K562 (cell line): ENCODE data around the gene BCL2L1. TPM values are rescaled to one million over a fixed set of nuclear protein-coding genes. Genes with fewer than 3 reads are reported as not detected.

ENCODE experiments used
- MGA ChIP-seq: fragments of 450-650 bp; IDR thresholded peaks from 2 replicates; pipeline ENCODE4 v1.6.1; 2016; ENCODE audit warnings: mild to moderate bottlenecking, moderate library complexity
- NCOA4 ChIP-seq: fragments of 450-650 bp; IDR thresholded peaks from 2 replicates; pipeline ENCODE4 v1.6.1; 2018; ENCODE audit warnings: mild to moderate bottlenecking; ENCODE audit not compliant: partially characterized antibody
- PHF21A ChIP-seq: fragments of 450-650 bp; IDR thresholded peaks from 2 replicates; pipeline ENCODE4 v1.6.1; 2017; ENCODE audit warnings: low read depth, borderline replicate concordance
- RFX7 ChIP-seq: fragments of 250-450 bp; sonication (Bioruptor Pico); IDR thresholded peaks from 2 replicates; pipeline ENCODE4 v1.5.1; 2021; ENCODE audit warnings: mild to moderate bottlenecking
- SRSF3 ChIP-seq: fragments of 200-400 bp; formaldehyde crosslinking; IDR thresholded peaks from 2 replicates; pipeline ENCODE4 v1.6.1; 2016; ENCODE audit warnings: mild to moderate bottlenecking, low read length, moderate library complexity; ENCODE audit not compliant: insufficient read depth
- TCF15 ChIP-seq: fragments of 250-450 bp; sonication (Bioruptor Pico); IDR thresholded peaks from 2 replicates; pipeline ENCODE4 v1.8.0; 2022; ENCODE audit warnings: moderate library complexity, mild to moderate bottlenecking, inconsistent platforms
- ZNF23 ChIP-seq: fragments of 250-450 bp; sonication (Bioruptor Pico); IDR thresholded peaks from 2 replicates; pipeline ENCODE4 v1.4.0; 2020; ENCODE audit warnings: mild to moderate bottlenecking
- ZNF431 ChIP-seq: sonication (generic); formaldehyde crosslinking; IDR thresholded peaks from 2 replicates; pipeline ENCODE4 v1.8.0; 2022; ENCODE audit warnings: mild to moderate bottlenecking, missing genetic modification reagents
- polyA plus RNA-seq, 8 experiments: library from polyadenylated mRNA; depleted of rRNA in 4 of 8; stranded (reverse) in 5 of 8; unstranded in 3 of 8; fragments of >200 nt; fragmentation: Nextera tagmentation in 2 of 8; fragmentation: Illumina TruSeq in 1 of 8; extraction: Ambion mirVana in 2 of 8; extraction: Trizol in 1 of 8; gene quantifications; 2 replicates each; pipeline versions ENCODE4 v1.2.1 to v1.2.3, GENCODE V29; 2011 to 2014; ENCODE audit warnings: inconsistent platforms in 1 of 8, missing spikeins in 1 of 8
- total RNA-seq, 7 experiments: library from RNA; depleted of rRNA in 6 of 7; stranded (reverse); fragments of >200 nt in 6 of 7; fragmentation: Illumina TruSeq in 2 of 7; extraction: Trizol in 2 of 7; gene quantifications; 2 replicates each; pipeline versions ENCODE4 v1.2.1 to v1.2.3, GENCODE V29; 2011 to 2021; ENCODE audit warnings: low replicate concordance in 1 of 7
- TF ChIP-seq, protein P1 (sequence below): fragments of 450-650 bp; IDR thresholded peaks from 2 replicates; pipeline ENCODE4 v1.6.1; 2016; ENCODE audit warnings: low read depth, mild to moderate bottlenecking, moderate library complexity
- TF ChIP-seq, protein P2 (sequence below), 2 experiments: fragments of 150-350 bp in 1 of 2; IDR thresholded peaks; 2 replicates each; pipeline ENCODE4 v1.6.1; 2012 to 2016; ENCODE audit warnings: low read depth in 2 of 2, low read length in 2 of 2, mild to moderate bottlenecking in 1 of 2, moderate library complexity in 1 of 2

BCL2L1 gene
- total and polyA plus RNA-seq, 9 of the 15 experiments (the other 6 are each of a cell fraction or from before 2014, with no cell fraction given), result 3.3 to 182 (median 120) TPM

GRCh38 chr20:31706607-31707257 is 15.9 kb downstream of the BCL2L1 start (continued):
- TF ChIP-seq MGA (peak; percentile 58; the same call in 1 of the 2 replicates), NCOA4 (no peak), TCF15 (CRISPR knock-in tag) (0 out of 2 replicates have a peak, but pooled peaks have one; percentile 70), ZNF431 (CRISPR knock-in tag) (no peak), ZNF23 (CRISPR knock-in tag) (no peak), SRSF3 (no peak), PHF21A (no peak), RFX7 (CRISPR knock-in tag) (0 out of 2 replicates have a peak, but pooled peaks have one; percentile 45)
- TF ChIP-seq, protein P1, sequence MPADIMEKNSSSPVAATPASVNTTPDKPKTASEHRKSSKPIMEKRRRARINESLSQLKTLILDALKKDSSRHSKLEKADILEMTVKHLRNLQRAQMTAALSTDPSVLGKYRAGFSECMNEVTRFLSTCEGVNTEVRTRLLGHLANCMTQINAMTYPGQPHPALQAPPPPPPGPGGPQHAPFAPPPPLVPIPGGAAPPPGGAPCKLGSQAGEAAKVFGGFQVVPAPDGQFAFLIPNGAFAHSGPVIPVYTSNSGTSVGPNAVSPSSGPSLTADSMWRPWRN, result peak; percentile 52; the same call in 1 of the 2 replicates
- TF ChIP-seq, protein P2, sequence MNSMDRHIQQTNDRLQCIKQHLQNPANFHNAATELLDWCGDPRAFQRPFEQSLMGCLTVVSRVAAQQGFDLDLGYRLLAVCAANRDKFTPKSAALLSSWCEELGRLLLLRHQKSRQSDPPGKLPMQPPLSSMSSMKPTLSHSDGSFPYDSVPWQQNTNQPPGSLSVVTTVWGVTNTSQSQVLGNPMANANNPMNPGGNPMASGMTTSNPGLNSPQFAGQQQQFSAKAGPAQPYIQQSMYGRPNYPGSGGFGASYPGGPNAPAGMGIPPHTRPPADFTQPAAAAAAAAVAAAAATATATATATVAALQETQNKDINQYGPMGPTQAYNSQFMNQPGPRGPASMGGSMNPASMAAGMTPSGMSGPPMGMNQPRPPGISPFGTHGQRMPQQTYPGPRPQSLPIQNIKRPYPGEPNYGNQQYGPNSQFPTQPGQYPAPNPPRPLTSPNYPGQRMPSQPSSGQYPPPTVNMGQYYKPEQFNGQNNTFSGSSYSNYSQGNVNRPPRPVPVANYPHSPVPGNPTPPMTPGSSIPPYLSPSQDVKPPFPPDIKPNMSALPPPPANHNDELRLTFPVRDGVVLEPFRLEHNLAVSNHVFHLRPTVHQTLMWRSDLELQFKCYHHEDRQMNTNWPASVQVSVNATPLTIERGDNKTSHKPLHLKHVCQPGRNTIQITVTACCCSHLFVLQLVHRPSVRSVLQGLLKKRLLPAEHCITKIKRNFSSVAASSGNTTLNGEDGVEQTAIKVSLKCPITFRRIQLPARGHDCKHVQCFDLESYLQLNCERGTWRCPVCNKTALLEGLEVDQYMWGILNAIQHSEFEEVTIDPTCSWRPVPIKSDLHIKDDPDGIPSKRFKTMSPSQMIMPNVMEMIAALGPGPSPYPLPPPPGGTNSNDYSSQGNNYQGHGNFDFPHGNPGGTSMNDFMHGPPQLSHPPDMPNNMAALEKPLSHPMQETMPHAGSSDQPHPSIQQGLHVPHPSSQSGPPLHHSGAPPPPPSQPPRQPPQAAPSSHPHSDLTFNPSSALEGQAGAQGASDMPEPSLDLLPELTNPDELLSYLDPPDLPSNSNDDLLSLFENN (IDR thresholded peaks at IDR 0.05; ENCODE audit: low read depth in 2 of 2, low read length in 2 of 2), result peak in 1 of 2 experiments; percentile 87; a peak in 2 of 4 replicates
